IMR-90 (cell line): ENCODE results near the gene PRSS8. TPM values are rescaled to one million over a fixed set of nuclear protein-coding genes. Genes with fewer than 3 reads are reported as not detected.

Experiments
- ATAC-seq: fragments of 200-7000 bp; cut with Tn5 transposase; 2 replicates; pipeline ENCODE4 v1.9.1; 2020; ENCODE audit warnings: low read depth, mild to moderate bottlenecking, moderate library complexity
- BruUV-seq: library from RNA; stranded (reverse); fragments of 400-500 nt; replicated peaks from 2 replicates; lab custom pipeline; 2021; lab: Mats Ljungman, UMichigan
- CTCF ChIA-PET: fragments of 300-600 bp; formaldehyde crosslinking; extraction: SDS; loops from one replicate; lab custom pipeline; 2021; ENCODE audit warnings: antibody characterized with exemption; lab: Yijun Ruan, JAX
- POLR2A ChIA-PET: fragments of 300-600 bp; sonication (Branson Sonifier 250); formaldehyde crosslinking; loops from one replicate; lab custom pipeline; 2022; ENCODE audit warnings: antibody characterized with exemption; ENCODE audit not compliant: unreplicated experiment; lab: Charles Lee
- DNase-seq: peaks from one replicate; pipeline ENCODE4 v3.0.0; 2013
- H2AFZ ChIP-seq: replicated peaks from 2 replicates; pipeline ENCODE3; 2013; ENCODE audit warnings: low read length, mild to moderate bottlenecking; ENCODE audit not compliant: poor library complexity
- H2AK5ac ChIP-seq: 2 replicates; pipeline ENCODE4 v1.6.1; 2013; ENCODE audit warnings: low read depth, low read length, inconsistent platforms
- H2AK9ac ChIP-seq: replicated peaks from 2 replicates; pipeline ENCODE3; 2013; ENCODE audit warnings: mild to moderate bottlenecking, low read depth, low read length, moderate library complexity; ENCODE audit not compliant: poor library complexity
- H2BK120ac ChIP-seq: 2 replicates; pipeline ENCODE4 v1.6.1; 2013; ENCODE audit warnings: low read depth, low read length, inconsistent platforms
- H2BK15ac ChIP-seq: 3 replicates; pipeline ENCODE4 v1.6.1; 2013; ENCODE audit warnings: low read depth, low read length, inconsistent platforms
- H2BK20ac ChIP-seq: 2 replicates; pipeline ENCODE4 v1.6.1; 2013; ENCODE audit warnings: low read depth, mild to moderate bottlenecking, inconsistent platforms, low read length, moderate library complexity
- H2BK5ac ChIP-seq: 2 replicates; pipeline ENCODE4 v1.6.1; 2013; ENCODE audit warnings: mild to moderate bottlenecking, low read depth, low read length, inconsistent platforms; ENCODE audit not compliant: poor library complexity, severe bottlenecking
- H3K14ac ChIP-seq: replicated peaks from 2 replicates; pipeline ENCODE4 v1.6.1; 2013; ENCODE audit warnings: low read depth, low read length, inconsistent platforms
- H3K18ac ChIP-seq: 2 replicates; pipeline ENCODE4 v1.6.1; 2013; ENCODE audit warnings: low read depth, low read length, control low read depth
- H3K23ac ChIP-seq: 2 replicates; pipeline ENCODE4 v1.6.1; 2013; ENCODE audit warnings: low read depth, low read length, inconsistent platforms
- H3K27ac ChIP-seq: 2 replicates; pipeline ENCODE4 v1.5.1; 2013; ENCODE audit warnings: mild to moderate bottlenecking, control low read depth, low read length; ENCODE audit not compliant: insufficient read depth
- H3K27me3 ChIP-seq: 2 replicates; pipeline ENCODE4 v1.6.1; 2013; ENCODE audit warnings: low read length; ENCODE audit not compliant: control insufficient read depth, insufficient read depth
- H3K36me3 ChIP-seq: 2 replicates; pipeline ENCODE4 v1.6.1; 2013; ENCODE audit warnings: low read length, mixed read lengths; ENCODE audit not compliant: control insufficient read depth, insufficient read depth
- H3K4ac ChIP-seq: 2 replicates; pipeline ENCODE4 v1.6.1; 2013; ENCODE audit warnings: low read depth, low read length, inconsistent platforms
- H3K4me1 ChIP-seq: 2 replicates; pipeline ENCODE4 v1.6.1; 2013; ENCODE audit warnings: low read length, mixed read lengths; ENCODE audit not compliant: control insufficient read depth, insufficient read depth
- H3K4me2 ChIP-seq: 2 replicates; pipeline ENCODE4 v1.6.1; 2013; ENCODE audit warnings: low read depth, mild to moderate bottlenecking, control low read depth, low read length, moderate library complexity
- H3K4me3 ChIP-seq: 2 replicates; pipeline ENCODE4 v1.5.1; 2013; ENCODE audit warnings: low read depth, mild to moderate bottlenecking, control low read depth, low read length, moderate library complexity; ENCODE audit not compliant: insufficient read depth
- H3K56ac ChIP-seq: 2 replicates; pipeline ENCODE4 v1.6.1; 2013; ENCODE audit warnings: low read length, inconsistent platforms; ENCODE audit not compliant: insufficient read depth; ENCODE audit errors: extremely low read depth
- H3K79me1 ChIP-seq, 2 experiments: 2 replicates each; pipeline ENCODE4 v1.6.1; 2013; ENCODE audit warnings: low read length in 2 of 2, inconsistent platforms in 1 of 2, low read depth in 1 of 2
- H3K9ac ChIP-seq: 2 replicates; pipeline ENCODE4 v1.6.1; 2013; ENCODE audit warnings: low read depth, low read length, control low read depth
- H3K9me1 ChIP-seq: 2 replicates; pipeline ENCODE4 v1.6.1; 2013; ENCODE audit warnings: low read length, inconsistent platforms; ENCODE audit not compliant: insufficient read depth
- H3K9me3 ChIP-seq: 2 replicates; pipeline ENCODE4 v1.6.1; 2013; ENCODE audit warnings: low read length; ENCODE audit not compliant: control insufficient read depth, insufficient read depth
- H4K20me1 ChIP-seq: 2 replicates; pipeline ENCODE4 v1.6.1; 2013; ENCODE audit warnings: low read length, inconsistent platforms; ENCODE audit not compliant: insufficient read depth
- H4K5ac ChIP-seq: 2 replicates; pipeline ENCODE4 v1.6.1; 2013; ENCODE audit warnings: mild to moderate bottlenecking, low read depth, low read length, control low read depth
- H4K8ac ChIP-seq, 2 experiments: 2 replicates each; pipeline ENCODE4 v1.6.1; 2013; ENCODE audit warnings: low read depth in 2 of 2, low read length in 2 of 2, control low read depth in 1 of 2, inconsistent platforms in 1 of 2
- H4K91ac ChIP-seq: 2 replicates; pipeline ENCODE4 v1.6.1; 2013; ENCODE audit warnings: low read depth, low read length, inconsistent platforms; ENCODE audit not compliant: insufficient read depth
- BHLHE40 ChIP-seq: fragments of 150-350 bp; IDR thresholded peaks from 2 replicates; pipeline ENCODE4 v1.6.1; 2016; ENCODE audit warnings: mild to moderate bottlenecking, low read depth, low read length
- CEBPB ChIP-seq: IDR thresholded peaks from 2 replicates; pipeline ENCODE4 v1.6.1; 2012; ENCODE audit warnings: low read depth, low read length, improper control_type of control experiment
- FOS ChIP-seq: fragments of 150-350 bp; IDR thresholded peaks from 2 replicates; pipeline ENCODE4 v1.6.1; 2016; ENCODE audit warnings: low read depth, low read length
- MAFK ChIP-seq: IDR thresholded peaks from 2 replicates; pipeline ENCODE4 v1.6.1; 2012; ENCODE audit warnings: low read depth, low read length, improper control_type of control experiment
- MAZ ChIP-seq: IDR thresholded peaks from 2 replicates; pipeline ENCODE4 v1.6.1; 2012; ENCODE audit warnings: low read depth, mild to moderate bottlenecking, low read length, improper control_type of control experiment, moderate library complexity, borderline replicate concordance
- MXI1 ChIP-seq: IDR thresholded peaks from 2 replicates; pipeline ENCODE4 v1.6.1; 2012; ENCODE audit warnings: low read depth, mild to moderate bottlenecking, low read length, moderate library complexity, borderline replicate concordance
- NFE2L2 ChIP-seq: fragments of 150-350 bp; IDR thresholded peaks from 2 replicates; pipeline ENCODE4 v1.6.1; 2016; ENCODE audit warnings: low read depth, mild to moderate bottlenecking, low read length
- POLR2A ChIP-seq: IDR thresholded peaks from 2 replicates; pipeline ENCODE4 v1.6.1; 2012; ENCODE audit warnings: mild to moderate bottlenecking, low read depth, low read length
- RAD21 ChIP-seq: IDR thresholded peaks from 2 replicates; pipeline ENCODE4 v1.6.1; 2012; ENCODE audit warnings: low read length, improper control_type of control experiment
- RCOR1 ChIP-seq: IDR thresholded peaks from 2 replicates; pipeline ENCODE4 v1.6.1; 2012; ENCODE audit warnings: mild to moderate bottlenecking, low read length, improper control_type of control experiment; ENCODE audit not compliant: insufficient replicate concordance
- RFX5 ChIP-seq: IDR thresholded peaks from 2 replicates; pipeline ENCODE4 v1.8.0; 2012; ENCODE audit warnings: low read depth, mild to moderate bottlenecking, low read length, moderate library complexity
- SMC3 ChIP-seq: fragments of 150-350 bp; IDR thresholded peaks from 2 replicates; pipeline ENCODE4 v1.6.1; 2016; ENCODE audit warnings: low read depth, mild to moderate bottlenecking, antibody characterized with exemption, low read length, moderate library complexity
- WGBS, 2 experiments: methylation state at CpG; one replicate each; pipeline versions ENCODE4 v1.1.5 to v1.1.7; 2013; ENCODE audit warnings: missing lambda C conversion rate in 2 of 2; ENCODE audit not compliant: insufficient read length in 1 of 2; ENCODE audit errors: extremely low coverage in 2 of 2; 5-methylcytosine and 5-hydroxymethylcytosine counted together
- dilution Hi-C: fragments of 300-500 bp; cut with HindIII; formaldehyde crosslinking; loops from one replicate; pipeline ENCODE4 v1.14.3; 2018; ENCODE audit warnings: low sequenced_read_pairs; ENCODE audit not compliant: unreplicated experiment
- in situ Hi-C: fragments of 300-500 bp; cut with MboI; formaldehyde crosslinking; loops from 3 replicates; pipeline ENCODE4 v1.14.3; 2019; ENCODE audit warnings: low sequenced_read_pairs, inconsistent platforms, mixed read lengths
- intact Hi-C: fragments of 100-400 bp; cut with micrococcal nuclease; formaldehyde crosslinking; loops from 2 replicates; pipeline ENCODE4 v1.10.0; 2022
- polyA plus RNA-seq, 3 experiments: library from polyadenylated mRNA; depleted of rRNA; stranded (reverse); fragments of >200 nt; gene quantifications; 2 replicates each; pipeline ENCODE4 v1.2.3, GENCODE V29; 2012; ENCODE audit warnings: low replicate concordance in 1 of 3
- total RNA-seq: library from RNA; depleted of rRNA; stranded (reverse); fragments of >200 nt; gene quantifications from 2 replicates; pipeline ENCODE4 v1.2.3, GENCODE V29; 2012
- TF ChIP-seq, protein P1 (sequence below): conservative IDR thresholded peaks from 2 replicates; pipeline ENCODE4 v1.5.1; 2012; ENCODE audit warnings: mild to moderate bottlenecking, low read depth, low read length, improper control_type of control experiment
- TF ChIP-seq, protein P2 (sequence below): fragments of 150-350 bp; IDR thresholded peaks from 2 replicates; pipeline ENCODE4 v1.6.1; 2016; ENCODE audit warnings: low read depth, mild to moderate bottlenecking, low read length, moderate library complexity, borderline replicate concordance

The PRSS8 gene
- total and polyA plus RNA-seq, 2 of the 4 experiments (the other 2 are of a cell fraction): not detected

DNA sequence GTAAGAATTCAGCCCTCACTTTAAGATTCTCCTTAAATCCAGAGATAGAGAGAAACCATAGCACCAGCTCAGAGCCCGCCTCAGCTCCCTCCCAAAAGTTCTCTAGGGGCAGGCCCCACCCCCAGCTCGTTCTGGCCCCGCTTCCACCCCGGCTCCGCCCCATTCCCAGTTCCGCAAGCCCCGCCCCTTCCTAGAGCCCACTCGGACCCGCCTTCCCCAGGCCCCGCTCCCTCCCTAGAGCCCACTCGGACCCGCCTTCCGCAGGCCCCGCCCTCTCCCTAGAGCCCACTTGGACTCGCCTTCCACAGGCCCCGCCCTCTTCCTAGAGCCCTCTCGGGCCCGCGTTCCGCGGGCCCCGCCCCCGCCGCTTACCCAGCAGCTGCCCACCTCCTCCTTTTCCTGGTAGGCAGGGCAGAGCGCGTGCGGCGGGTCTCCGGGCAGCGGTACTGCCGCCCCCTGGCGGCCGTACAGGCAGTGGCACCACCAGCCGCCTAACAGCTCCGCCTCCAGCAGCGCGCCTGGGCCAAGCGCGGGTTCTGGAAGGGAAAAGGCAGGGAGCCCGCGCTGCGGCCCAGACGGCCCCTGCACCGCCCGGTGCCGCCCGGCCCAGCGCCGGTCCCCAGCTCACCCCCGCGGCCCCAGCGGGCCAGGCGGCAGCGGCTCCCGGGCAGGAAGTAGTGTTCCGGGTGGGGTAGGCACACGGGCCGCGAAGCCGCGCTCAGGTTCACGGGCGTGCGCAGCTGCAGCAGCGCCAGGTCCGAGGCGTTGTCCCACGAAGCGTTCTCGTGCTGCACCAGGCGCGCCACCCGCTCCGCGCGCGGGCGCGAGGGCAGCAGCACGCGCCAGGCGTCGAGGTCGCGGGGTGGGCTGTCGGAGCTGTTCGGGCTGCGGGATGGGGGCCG, 6.8 kb upstream of the PRSS8 start:
- Histone ChIP-seq H2BK5ac (peak overlapping the region; percentile 79), H4K91ac (peak overlapping the region; percentile 26; the same call in 1 of the 2 replicates), H2AFZ (peak overlapping the region; percentile 95), H2BK15ac (no peak overlapping the region), H3K4me2 (peak overlapping the region; percentile 87), H3K27me3 (peaks cover 10% of the 10 kb centered on the region), H4K8ac (peak overlapping the region; percentile 55 to 93), H2BK120ac (no peak overlapping the region), H3K18ac (0 out of 2 replicates have a peak overlapping the region, but pooled peaks have one; percentile 16), H3K27ac (peak overlapping the region; percentile 74), H2AK5ac (no peak overlapping the region), H3K4ac (peak overlapping the region; percentile 80; the same call in 1 of the 2 replicates), H3K4me3 (peak overlapping the region; percentile 49), H3K23ac (peak overlapping the region; percentile 72; the same call in 1 of the 2 replicates), H3K14ac (peak overlapping the region; percentile 41), H3K9me1 (peaks cover 8% of the 10 kb centered on the region; the same call in 1 of the 2 replicates), H2BK20ac (no peak overlapping the region), H3K9me3 (no peaks in the 10 kb centered on the region), H3K4me1 (peaks cover 16% of the 10 kb centered on the region), H3K9ac (peak overlapping the region; percentile 42; the same call in 1 of the 2 replicates), H4K5ac (peak overlapping the region; percentile 42), H3K36me3 (no peaks in the 10 kb centered on the region), H3K79me1 (peaks cover 0 to 7% of the 10 kb centered on the region in 2 experiments; a peak in 1 of 4 replicates), H4K20me1 (no peaks in the 10 kb centered on the region; the same call in 1 of the 2 replicates), H2AK9ac (peak overlapping the region; percentile 93), H3K56ac (peak overlapping the region; percentile 35)
- peak; percentile 98 for ATAC-seq
- no TSS peak for BruUV-seq
- dilution Hi-C loops (no loop called here), in situ Hi-C loops (no loop called here), intact Hi-C loops (loop anchor here (1.0 to 2.0 kb wide), 4 partner anchors 26 to 185 kb away; partner anchors contain the start of genes HSD3B7, KAT8, SETD1A and VKORC1)
- ChIA-PET CTCF (interaction anchor here (0.7 to 2.2 kb wide), 21 partner anchors 10 to 327 kb away, joined by 3 to 13 read pairs (median 3); partner anchors contain the start of genes KAT8, VKORC1 and ZNF843), POLR2A (interaction anchor here (0.6 to 1.8 kb wide), 4 partner anchors 25 to 192 kb away, joined by 3 to 9 read pairs (median 6); partner anchors contain the start of genes FUS, HSD3B7 and KAT8)
- WGBS, 2 experiments: 0% methylated on average over 22 of the region's 89 CpGs; no CpG with 5 or more reads in 1 of the 2 experiments
- peak; percentile 98 for DNase-seq
- peak; percentile 81 for TF ChIP-seq SMC3
- 0 out of 2 replicates have a peak, but pooled peaks have one; percentile 24 for TF ChIP-seq POLR2A
- TF ChIP-seq, protein P1, sequence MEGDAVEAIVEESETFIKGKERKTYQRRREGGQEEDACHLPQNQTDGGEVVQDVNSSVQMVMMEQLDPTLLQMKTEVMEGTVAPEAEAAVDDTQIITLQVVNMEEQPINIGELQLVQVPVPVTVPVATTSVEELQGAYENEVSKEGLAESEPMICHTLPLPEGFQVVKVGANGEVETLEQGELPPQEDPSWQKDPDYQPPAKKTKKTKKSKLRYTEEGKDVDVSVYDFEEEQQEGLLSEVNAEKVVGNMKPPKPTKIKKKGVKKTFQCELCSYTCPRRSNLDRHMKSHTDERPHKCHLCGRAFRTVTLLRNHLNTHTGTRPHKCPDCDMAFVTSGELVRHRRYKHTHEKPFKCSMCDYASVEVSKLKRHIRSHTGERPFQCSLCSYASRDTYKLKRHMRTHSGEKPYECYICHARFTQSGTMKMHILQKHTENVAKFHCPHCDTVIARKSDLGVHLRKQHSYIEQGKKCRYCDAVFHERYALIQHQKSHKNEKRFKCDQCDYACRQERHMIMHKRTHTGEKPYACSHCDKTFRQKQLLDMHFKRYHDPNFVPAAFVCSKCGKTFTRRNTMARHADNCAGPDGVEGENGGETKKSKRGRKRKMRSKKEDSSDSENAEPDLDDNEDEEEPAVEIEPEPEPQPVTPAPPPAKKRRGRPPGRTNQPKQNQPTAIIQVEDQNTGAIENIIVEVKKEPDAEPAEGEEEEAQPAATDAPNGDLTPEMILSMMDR: peak; percentile 98
- TF ChIP-seq MAFK: no peak
- peak; percentile 95 for TF ChIP-seq MAZ
- no peak for TF ChIP-seq RFX5
- TF ChIP-seq RCOR1: no peak
- TF ChIP-seq, protein P2, sequence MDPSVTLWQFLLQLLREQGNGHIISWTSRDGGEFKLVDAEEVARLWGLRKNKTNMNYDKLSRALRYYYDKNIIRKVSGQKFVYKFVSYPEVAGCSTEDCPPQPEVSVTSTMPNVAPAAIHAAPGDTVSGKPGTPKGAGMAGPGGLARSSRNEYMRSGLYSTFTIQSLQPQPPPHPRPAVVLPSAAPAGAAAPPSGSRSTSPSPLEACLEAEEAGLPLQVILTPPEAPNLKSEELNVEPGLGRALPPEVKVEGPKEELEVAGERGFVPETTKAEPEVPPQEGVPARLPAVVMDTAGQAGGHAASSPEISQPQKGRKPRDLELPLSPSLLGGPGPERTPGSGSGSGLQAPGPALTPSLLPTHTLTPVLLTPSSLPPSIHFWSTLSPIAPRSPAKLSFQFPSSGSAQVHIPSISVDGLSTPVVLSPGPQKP: no peak
- peak; percentile 84 for TF ChIP-seq RAD21
- peak; percentile 90 for TF ChIP-seq MXI1
- TF ChIP-seq NFE2L2: no peak
- TF ChIP-seq CEBPB: no peak
- TF ChIP-seq FOS: no peak
- TF ChIP-seq BHLHE40: peak; percentile 78
